C4-2B (cell line): ENCODE data around the gene IGFBP4.

ENCODE experiments used
- ZFX ChIP-seq: fragments of 450-650 bp; IDR thresholded peaks from 2 replicates; pipeline ENCODE4 v1.6.1; 2017
- TF ChIP-seq, protein P1 (sequence below): fragments of 450-650 bp; conservative IDR thresholded peaks from 2 replicates; pipeline ENCODE4 v1.5.1; 2017; ENCODE audit warnings: mild to moderate bottlenecking

DNA sequence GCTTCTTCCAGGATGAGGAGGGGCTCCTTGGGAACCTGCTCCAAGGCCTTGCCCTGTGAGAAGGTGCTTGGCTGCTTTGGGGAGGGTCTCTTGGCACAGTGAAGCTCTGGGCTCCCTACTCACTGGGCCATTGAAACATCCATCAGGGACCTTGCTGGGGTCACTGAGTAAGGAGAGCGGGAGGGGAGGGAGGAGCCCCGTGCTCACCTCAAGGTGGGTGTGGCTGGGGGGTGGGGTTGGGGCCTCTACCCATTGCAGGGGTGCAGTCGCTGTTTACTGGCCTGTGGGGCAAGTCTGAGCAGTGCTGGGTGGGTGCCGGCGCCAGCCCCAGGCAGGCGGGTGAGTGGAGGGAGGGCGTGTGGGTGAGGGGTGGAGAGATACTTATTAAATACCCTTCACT lies 48.2 kb downstream of the IGFBP4 start:
- TF ChIP-seq, protein P1, sequence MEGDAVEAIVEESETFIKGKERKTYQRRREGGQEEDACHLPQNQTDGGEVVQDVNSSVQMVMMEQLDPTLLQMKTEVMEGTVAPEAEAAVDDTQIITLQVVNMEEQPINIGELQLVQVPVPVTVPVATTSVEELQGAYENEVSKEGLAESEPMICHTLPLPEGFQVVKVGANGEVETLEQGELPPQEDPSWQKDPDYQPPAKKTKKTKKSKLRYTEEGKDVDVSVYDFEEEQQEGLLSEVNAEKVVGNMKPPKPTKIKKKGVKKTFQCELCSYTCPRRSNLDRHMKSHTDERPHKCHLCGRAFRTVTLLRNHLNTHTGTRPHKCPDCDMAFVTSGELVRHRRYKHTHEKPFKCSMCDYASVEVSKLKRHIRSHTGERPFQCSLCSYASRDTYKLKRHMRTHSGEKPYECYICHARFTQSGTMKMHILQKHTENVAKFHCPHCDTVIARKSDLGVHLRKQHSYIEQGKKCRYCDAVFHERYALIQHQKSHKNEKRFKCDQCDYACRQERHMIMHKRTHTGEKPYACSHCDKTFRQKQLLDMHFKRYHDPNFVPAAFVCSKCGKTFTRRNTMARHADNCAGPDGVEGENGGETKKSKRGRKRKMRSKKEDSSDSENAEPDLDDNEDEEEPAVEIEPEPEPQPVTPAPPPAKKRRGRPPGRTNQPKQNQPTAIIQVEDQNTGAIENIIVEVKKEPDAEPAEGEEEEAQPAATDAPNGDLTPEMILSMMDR, result no peak
- no peak for TF ChIP-seq ZFX
